A549 treated with CpdA at 1 μM for 4 hours (cell line): ENCODE data around the gene KRTAP5-8. TPM values are rescaled to one million over a fixed set of nuclear protein-coding genes. Genes with fewer than 3 reads are reported as not detected.

Experiments
- total RNA-seq: library from RNA; stranded (reverse); fragments of 200-300 nt; extraction: Qiagen RNA extraction; gene quantifications from 5 replicates; pipeline ENCODE4 v1.2.3, GENCODE V29; 2022; ENCODE audit warnings: low read depth

Gene KRTAP5-8, protein sequence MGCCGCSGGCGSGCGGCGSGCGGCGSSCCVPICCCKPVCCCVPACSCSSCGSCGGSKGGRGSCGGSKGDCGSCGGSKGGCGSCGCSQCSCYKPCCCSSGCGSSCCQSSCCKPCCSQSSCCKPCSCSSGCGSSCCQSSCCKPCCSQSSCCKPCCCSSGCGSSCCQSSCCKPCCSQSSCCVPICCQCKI
- not detected in 5 replicates for total RNA-seq

GRCh38 chr11:71537977-71538665 lies at the start of gene KRTAP5-8:
TSS of gene KRTAP5-8 (plus strand) at chr11:71538025. CDS start at chr11:71538056, 31 bp downstream.

DNA sequence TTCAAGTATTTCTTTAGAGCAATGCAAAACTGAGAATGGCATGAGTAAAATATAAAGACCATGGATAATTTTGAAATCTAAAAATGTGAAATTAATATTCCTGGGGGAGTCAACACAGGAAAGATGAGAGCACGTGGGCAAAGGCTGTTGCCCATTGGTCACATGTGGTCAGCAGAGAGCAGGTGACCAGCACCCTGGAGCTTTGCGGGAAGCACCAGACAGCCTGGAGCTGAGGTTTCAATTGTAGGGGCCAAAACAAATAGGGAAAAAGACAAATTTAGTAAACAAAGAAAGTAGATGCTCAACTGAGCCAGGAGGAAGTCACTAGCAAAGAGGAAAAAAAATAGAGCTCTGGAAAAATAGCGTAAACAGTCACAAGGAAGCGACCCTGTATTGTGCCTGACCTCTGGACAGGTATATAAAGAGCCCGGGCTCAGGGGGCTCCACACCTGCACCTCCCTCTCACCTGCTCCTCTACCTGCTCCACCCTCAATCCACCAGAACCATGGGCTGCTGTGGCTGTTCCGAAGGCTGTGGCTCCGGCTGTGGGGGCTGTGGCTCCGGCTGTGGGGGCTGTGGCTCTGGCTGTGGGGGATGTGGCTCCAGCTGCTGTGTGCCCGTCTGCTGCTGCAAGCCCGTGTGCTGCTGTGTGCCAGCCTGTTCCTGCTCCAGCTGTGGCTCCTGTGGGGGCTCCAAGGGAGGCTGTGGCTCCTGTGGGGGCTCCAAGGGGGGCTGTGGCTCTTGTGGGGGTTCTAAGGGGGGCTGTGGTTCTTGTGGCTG lies 10.8 kb upstream of the KRTAP5-8 start, which contains the start of gene KRTAP5-7:
Gene KRTAP5-7, plus strand, starts transcription at position 472 of the 780 bp plus-strand sequence. Its CDS starts 34 bp downstream, at position 506.

GRCh38 chr11:71548120-71548519 lies 10.3 kb downstream of the KRTAP5-8 start, which contains the start of gene KRTAP5-9:
TSS of gene KRTAP5-9 (plus strand) at chr11:71548420. CDS start at chr11:71548658, 238 bp downstream.

GRCh38 chr11:71565263-71565662 lies 27.4 kb downstream of the KRTAP5-8 start, which contains the start of gene KRTAP5-10:
TSS of gene KRTAP5-10 (plus strand) at chr11:71565563. CDS start at chr11:71565588, 25 bp downstream.

GRCh38 chr11:71582309-71582895 lies 44.6 kb downstream of the KRTAP5-8 start, which contains the start of gene KRTAP5-11:
TSS of gene KRTAP5-11 (minus strand) at chr11:71582875. CDS start at chr11:71582837, 38 bp downstream.

Other genes starting within 250 kb of the KRTAP5-8 start
- gene DHCR7, start 89.6 kb upstream of the KRTAP5-8 start, total RNA-seq: 49.5 to 52.7 TPM (median 51.8 TPM) in 5 replicates
- 44.1 to 49.8 TPM (median 46.0 TPM) in 5 replicates for gene NADSYN1, start 84.8 kb upstream of the KRTAP5-8 start, total RNA-seq
- gene KRTAP5-7, start 10.8 kb upstream of the KRTAP5-8 start, total RNA-seq: not detected in 5 replicates
- 0.05 to 0.12 TPM in 2 of 5 replicates, not detected in the others for gene KRTAP5-9, start 10.4 kb downstream of the KRTAP5-8 start, total RNA-seq
- not detected in 5 replicates for gene KRTAP5-10, start 27.5 kb downstream of the KRTAP5-8 start, total RNA-seq
- gene KRTAP5-11, start 44.9 kb downstream of the KRTAP5-8 start, total RNA-seq: not detected in 5 replicates